GM19455 (cell line): ENCODE measurements around the gene TEF.

Experiments
- ATAC-seq: cut with Tn5 transposase; IDR thresholded peaks from one replicate; pipeline ENCODE4 v1.9.1; 2021; ENCODE audit not compliant: unreplicated experiment

Gene TEF

DNA sequence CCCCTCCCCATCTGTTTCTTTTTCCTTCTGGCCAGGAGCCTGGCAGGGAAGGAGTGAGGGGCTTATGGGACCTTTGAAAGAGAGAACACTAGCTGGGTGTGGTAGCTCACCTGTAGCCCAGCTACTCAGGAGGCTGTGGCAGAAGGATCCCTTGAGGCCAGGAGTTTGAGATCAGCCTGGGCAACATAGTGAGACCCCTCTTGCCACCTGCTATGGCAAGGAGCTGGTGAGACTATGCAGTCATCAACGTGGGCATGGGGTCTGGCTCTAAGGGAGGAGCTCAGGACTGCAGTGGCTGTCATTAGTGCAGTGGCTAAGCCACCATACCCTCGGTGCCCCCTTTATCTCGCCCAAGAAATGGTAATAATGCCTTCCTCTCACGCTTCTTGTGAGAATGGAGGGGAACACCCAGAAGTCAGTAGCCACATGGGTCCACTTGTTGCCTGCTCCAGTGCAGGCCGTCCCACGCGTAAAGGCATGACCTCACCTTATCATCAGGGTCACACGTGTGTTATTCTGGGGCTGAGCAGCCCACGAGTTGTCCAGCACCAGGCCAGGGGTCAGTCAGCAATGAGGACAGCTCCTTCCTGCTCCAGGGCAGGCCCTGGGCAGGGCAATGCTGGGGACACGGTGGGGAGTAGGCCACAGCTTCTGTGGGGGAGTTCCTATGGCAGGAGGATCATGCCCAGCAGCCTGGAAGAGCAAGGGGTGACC lies 27.7 kb upstream of the TEF start:
- no peak for ATAC-seq

DNA sequence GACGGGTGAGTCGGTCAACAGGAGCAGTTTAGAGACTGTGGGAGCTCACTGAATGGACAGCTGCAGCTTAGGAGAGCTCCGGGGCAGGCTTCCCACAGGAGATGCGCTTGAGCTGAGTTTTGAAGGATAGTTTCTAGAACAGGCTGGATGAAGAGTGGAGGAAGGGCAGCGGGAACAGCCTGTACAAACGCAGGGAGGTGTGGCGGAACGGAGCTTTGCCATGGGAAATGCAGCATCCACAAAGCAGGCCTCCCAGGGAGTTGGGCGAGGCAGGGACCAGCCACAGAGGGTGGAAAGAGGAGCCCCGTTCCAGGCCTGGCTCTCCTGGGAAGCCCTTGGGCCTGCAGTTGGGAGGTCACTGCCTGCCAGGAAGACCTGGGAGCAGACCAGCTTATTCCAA lies 26.8 kb upstream of the TEF start:
- ATAC-seq = no peak

DNA sequence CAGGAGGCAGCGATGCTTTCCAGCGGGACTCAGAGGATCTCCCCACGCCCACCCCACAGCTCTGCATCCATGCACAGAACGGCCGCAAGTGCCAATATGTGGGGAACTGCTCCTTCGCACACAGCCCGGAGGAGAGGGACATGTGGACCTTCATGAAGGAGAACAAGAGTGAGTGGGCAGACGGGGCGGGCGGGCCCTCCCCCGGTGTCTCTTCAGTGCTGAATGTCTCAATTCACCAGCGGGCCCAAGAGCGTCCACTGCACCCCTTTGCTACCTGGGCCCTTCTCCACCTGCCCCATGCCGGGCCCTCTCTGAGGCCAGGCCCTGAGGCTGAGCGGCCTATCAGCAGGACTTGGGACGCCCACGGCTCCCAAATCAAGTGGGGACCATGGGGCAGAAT lies 25.8 kb upstream of the TEF start:
- ATAC-seq = no peak

DNA sequence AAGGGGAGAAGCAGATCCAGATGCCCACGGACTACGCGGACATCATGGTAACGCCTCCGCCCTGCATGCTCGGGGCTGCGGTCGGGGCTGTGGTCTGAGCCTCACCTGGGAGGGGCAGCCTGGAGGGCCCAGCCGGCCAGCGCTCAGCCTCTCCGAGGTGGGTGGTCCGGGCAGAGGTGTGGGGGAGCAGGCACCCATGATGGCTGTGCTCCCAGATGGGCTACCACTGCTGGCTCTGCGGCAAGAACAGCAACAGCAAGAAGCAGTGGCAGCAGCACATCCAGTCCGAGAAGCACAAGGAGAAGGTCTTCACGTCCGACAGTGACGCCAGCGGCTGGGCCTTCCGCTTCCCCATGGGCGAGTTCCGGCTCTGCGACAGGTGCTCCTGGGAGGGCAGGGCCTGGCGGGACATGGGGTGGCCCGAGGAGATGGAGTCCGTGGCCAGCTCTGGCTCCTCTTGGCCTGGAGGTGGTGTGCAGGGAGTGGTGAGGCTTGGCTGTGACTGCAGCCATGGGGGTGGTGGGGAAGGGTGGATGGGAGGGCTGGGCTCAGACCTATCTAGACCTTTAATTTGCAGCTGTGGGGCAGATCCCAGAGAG lies 25.2 kb upstream of the TEF start:
- ATAC-seq = no peak

DNA sequence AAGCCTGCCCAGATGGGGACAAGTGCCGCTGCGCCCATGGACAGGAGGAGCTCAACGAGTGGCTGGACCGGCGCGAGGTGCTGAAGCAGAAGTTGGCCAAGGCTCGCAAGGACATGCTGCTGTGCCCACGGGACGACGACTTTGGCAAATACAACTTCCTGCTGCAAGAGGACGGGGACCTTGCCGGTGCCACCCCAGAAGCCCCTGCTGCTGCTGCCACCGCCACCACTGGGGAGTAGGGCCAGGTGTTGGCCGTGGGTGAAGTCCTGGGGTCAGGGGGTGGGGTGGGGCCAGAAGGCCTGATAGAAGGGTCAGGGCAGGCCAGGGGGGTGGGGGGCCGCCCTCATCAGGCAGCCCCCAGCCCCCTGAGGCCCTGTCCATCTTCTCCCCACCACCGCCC lies 24.6 kb upstream of the TEF start:
- ATAC-seq = no peak

DNA sequence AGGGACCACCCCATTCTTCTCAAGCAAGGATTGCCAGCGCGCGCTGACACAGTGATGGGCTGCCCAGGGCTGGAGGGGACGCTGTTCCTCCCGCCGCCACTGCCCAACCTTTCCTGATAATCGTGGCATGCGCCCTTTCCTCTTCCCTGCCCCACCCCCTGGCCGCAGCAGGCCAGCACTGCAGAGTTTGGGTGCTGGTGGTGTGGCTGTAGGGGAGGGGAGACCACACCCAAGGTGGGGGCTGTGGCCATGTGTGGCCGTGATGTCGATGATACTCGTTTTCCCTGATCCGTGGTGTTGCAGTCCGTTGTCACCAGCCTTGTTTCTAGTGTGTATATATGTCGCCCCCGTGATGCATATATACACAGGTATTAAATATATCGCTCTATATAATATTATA lies 22.8 kb upstream of the TEF start:
- ATAC-seq = no peak

DNA sequence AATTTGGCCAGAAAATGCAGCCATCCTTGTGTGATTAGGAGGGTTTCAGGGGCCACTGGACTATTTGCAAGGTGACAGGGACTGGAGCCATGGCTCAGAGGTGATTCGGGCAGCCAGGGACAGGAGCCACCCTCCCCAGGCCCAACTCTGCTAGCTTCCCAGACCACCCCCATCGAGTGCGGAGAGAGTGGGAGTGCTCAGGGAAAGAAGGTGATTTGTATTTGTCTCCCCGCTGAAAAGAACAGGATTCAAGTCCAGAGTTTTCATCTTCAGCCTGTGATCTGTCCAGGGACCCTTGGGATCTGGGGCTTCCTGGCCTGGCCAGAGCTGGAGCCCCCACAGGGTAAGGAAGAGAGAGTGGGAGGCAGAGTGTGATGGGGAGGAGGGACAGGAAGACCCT lies 22.4 kb upstream of the TEF start:
- ATAC-seq = no peak

DNA sequence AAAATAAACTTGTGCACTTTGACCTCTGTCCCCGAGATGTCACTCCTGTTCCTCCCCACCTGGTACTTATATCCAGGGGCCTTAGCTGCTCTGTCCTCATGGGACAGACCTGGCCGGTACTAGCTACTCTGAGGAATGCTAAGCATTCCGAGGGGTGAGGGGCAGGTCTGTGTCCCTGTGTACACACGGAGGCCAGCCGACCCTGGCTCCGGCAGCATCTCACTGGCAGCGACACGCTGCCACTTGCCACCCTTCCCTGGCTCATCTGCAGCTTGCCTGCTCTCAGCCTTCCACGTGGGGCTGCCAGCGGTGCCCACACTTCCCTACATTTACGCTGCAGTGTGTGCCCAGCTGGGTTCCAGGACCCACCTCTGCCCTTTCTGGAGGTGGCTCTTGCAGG lies 21.6 kb upstream of the TEF start:
- no peak for ATAC-seq

DNA sequence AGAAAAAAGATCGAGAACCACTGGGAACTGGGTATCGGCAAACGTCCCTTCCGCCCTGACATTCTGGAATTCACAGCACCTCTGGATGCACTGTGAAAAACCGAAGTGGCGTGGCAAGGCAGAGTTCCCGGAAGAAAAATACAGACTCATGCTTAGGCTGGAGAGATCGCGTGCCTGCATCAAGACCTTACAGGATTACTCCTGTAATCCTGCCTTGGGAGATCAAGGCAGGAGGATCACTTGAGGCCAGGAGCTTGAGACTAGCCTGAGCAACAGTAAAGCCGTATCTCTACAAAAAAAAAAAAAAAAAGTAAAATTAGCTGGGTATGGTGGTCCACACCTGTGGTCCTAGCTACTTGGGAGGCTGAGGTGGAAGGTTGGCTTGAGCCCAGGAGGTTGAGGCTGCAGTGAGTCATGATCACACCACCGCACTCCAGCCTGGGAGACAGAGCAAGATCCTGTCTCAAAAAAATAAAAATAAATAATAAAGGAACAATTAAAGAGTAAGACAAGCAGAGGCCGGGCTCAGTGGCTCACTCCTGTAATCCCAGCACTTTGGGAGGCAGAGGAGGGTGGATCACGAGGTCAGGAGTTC lies 19.9 kb upstream of the TEF start:
- no peak for ATAC-seq

DNA sequence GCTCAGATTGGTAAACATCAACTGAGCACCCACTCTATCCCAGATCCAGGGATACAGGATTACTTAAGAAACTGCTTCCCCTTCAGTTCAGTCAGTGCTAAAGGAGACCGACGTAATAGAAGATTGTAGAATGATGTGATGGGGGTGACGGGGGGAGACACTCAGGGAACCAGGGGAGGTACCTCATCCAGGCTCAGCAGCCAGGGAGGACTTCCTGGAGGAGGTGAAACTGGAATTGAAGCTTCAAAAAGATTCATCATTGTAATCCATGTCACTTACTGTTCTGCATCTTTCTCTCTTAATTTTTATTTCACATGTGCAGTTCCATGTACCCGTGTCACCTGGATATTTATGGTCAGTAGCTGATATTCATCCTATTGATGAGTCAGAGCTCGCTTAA lies 19.1 kb upstream of the TEF start:
- no peak for ATAC-seq

DNA sequence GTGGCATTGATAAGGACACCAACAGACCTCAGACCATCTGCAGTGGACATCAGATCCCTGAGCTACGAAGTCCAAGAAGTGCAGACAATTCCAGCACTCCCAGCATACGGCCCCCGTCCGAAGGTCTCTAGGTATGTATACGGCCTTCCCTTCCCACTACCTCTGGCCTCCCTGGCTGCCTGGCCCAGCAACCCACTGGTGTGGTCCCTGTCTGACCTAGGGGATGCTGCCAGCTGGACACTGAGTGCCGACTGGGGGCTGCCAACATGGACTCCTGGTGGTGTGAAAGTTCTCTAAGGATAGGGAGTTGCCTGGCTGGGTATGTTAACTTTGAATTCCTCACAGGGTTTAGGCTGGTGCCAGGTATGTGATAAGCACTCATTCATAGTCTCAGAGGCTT lies 17.5 kb upstream of the TEF start:
- no peak for ATAC-seq

DNA sequence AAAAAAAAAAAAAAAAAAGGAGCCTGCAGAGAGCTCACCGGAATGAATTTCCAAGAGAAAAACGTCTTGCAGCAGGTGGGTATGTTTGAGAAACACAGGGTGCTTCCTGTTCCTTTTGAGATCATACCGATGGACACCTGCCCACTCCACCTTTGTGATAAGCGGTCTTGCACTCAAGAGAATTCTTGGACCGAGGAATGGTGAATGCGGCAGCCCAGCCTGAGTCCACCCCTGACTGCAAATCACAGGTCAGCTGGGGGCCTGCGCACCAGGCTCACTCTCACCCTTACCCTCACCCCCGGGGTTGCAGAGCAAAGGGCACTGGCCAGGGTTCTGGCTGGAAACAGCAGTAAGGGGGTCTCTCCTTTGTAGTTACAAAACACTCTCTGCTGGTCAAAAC lies 16.8 kb upstream of the TEF start:
- ATAC-seq = no peak

DNA sequence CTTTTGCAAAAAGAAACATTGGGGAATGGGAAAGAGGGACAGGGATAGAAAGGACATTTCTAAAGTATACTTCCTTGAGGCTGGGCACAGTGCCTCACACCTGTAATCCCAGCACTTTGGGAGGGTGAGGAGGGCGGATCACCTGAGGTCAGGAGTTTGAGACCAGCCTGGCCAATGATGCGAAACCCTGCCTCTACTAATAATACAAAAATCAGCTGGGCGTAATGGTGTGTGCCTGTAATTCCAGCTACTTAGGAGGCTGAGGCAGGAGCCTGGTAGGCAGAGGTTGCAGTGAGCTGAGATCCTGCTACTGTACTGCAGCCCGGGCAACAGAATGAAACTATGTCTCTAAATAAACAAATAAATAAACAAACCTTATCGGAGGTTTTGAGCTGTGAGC lies 16.3 kb upstream of the TEF start:
- ATAC-seq = no peak

DNA sequence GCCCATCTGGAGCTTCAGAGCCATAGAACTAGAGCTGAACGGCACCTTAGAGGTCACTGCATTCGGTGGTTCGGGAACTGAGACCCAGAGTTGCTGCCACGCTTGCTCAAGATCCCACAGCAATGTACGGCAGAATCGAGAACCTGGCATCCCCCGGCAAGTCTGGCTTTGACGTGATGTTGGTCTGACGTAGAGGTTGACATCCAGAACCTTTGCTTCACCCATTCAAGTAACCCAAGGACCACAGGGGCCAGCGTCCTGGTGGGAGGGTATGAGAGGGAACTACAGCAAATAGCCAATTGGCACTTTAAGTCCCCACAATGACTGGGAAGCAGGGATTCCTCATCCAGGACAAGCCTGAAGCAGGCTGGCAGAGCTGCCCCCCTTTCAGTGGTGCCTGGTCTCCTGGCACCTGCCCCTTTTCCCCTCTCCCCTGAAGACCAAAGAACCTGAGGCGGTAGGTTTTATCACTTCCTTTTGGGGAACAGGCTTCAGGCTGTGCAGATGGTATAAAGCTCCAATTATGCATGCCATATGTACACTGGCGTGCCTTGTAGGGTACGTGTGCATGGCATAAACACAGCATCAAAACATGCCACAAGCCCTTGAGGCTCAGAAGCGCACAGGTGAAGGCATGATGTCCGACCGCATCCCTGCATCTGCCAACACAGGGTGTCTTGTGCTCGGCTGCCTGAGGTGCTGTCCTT lies 15.3 kb upstream of the TEF start:
- ATAC-seq = no peak

DNA sequence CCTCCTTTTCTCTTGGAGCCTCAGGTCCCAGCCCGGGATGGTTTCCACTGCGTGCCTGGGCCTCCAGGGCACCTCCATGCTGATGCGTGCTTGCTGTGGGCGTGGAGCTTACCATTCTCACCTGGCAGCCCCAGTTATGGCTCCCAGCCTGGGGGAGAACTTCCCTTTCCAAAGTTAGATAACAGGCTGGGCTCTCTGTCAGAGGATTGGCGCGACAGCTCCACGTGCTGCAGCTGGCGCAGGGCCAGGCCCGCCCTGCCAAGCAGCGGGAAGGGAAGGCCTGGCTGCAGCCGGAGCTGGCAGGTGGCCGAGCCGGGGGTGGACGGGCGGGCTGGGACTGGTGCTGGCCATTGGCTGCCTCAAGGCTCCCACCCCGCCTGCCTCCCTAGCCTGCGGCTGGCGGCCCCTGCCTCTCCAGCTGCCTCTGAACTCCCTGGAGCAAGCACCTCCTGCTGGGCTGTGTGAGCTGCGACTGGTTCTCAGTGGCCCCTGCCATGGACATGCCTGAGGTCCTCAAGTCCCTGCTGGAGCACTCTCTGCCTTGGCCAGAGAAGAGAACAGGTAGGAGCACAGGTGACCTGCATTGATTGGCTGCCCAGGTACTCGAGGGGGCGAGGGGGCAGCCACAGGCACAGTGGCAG lies 14.6 kb upstream of the TEF start:
- ATAC-seq = no peak

DNA sequence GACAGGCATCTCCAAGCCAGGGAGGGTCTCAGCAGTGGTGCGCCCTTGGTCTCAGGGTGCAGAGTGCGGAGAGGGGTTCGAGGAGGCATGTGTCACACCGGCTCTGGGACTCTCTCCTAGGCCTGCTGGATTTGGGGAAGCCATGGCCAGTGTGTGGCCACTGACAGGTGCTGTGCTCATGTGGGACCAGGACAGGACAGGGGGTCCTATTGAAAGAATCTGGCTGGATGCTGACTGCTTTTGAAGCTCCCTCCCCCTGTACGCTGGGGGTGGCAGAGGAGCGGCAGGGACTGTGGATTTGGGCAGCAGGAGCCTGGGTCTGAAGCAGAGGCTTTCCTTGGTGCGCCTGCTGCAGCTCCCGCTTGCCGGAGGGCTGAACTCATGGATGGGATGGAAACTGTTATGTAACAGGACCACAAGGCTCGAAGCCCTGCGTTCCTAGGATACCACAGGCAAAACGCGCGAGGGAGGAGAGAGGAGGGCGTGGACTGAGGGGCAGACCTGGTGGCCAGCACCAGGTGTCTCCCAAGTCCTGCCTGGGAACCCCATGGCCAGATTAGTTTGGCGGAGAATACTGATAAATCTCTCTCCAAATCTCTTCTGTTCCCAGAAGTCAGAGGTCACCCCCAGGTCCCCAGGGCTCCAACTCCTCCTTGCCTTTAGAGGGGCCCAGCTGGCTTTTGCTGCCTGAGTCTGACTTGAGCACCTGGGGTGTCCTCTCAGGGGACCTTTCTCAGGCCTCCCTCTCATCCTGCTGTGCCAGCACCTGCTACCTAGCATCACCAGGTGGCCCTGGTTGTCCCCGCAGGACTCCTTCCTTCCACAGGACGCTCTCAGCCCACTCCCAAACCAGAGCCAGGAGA lies 13.8 kb upstream of the TEF start:
- no peak for ATAC-seq

DNA sequence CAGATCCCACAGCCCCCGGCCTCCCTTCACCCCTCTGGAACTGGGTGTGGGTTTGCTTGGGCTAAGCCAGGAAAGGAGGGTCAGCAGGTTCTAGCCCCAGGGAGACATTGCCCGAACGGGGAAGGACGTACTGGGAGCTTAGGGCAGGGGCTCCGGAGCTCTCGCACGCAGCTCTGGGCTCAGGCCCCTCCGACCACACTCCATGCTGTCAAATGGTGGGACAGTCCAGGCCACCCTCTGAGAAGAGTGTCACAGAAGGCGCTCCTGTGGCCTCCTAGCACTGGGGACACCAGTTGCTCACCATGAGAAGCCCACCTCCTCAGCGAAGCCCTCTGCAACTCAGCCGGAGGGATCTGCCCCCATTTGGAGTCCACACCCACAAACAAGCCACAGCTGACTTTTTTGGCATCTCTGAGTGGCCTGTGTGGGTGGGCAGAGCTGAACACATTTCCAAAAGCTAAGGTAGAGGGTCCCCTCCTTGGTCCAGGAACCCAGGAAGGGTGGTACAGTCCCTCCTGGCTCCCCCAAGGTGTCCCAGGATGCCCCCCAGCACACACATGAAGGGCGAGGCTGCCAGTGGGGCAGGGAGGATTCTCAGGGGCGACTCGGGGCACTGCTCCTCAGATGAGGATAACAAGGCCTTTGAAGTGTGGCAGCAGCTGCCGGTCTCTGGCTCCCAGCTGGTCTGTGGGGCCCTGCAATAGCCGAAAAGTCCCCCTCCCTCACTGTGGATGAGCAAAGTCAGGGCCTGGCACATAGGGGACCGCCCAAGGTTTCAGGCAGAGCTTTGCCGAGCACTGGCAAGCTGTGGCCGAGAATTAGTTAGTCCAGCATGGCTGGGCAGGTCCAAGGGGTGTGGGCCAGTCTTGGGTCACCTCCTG lies 13.0 kb upstream of the TEF start:
- ATAC-seq = no peak

DNA sequence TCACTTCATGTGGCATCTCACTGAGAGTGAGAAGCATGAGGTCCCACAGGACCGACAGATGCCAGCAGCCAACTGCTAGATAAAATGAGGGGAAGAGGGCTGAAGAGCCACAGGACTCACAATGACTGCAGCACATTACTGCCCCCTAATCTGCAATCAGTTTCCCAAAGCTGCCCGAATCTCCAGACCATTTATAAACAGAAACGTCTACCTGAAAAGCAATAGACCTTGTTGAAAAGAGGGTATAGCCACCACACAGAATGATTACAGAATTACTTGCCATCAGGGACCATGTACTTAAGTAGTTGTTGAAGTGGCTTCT lies 12.4 kb upstream of the TEF start:
- ATAC-seq = no peak

DNA sequence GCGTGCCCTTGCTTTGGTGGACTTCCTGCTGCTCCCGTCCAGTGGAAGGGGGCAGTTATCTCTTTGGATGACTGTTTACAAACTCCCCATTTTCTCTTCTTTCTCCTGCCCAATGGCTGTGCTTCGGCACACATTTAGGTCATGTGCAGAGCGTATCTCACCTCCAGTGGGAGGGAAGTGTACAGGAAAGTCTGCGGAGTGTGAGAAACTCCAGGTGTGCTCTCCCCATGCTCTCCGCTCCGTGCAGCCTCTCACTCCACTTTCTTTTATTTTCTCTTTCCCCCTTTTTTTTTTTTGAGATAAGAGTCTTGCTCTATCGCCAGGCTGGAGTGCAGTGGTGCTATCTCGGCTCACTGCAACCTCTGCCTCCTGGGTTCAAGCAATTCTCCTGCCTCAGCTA lies 11.9 kb upstream of the TEF start:
- ATAC-seq = no peak

DNA sequence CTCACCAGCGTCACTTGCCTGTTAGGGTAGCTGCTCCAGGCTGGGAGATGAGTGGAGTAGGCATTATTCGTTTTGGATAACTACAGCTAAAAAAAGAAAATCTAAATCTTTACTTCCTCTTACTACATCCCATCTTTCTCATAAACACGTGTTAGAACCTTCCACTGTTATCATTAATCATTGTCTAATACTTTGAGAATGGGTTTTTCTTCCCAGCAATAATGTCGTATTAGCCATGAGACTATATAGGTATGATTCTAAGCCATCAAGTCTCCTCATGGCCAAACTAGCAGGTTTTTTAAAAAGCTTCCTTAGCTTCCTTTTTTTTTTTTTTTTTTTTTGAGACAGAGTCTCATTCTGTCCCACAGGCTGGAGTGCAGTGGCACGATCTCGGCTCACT lies 3.9 kb upstream of the TEF start:
- no peak for ATAC-seq
